Measurements from ENCODE around the gene FARS2. TPM values are rescaled to one million over a fixed set of nuclear protein-coding genes. Genes with fewer than 3 reads are reported as not detected.

Gene FARS2
- total and polyA plus RNA-seq, 11 donors = 11.4 to 24.6 (median 20.5) TPM

- intact Hi-C loops (cut with DNase I) = no loop called here
- TF ChIP-seq POLR2A (IDR thresholded peaks at IDR 0.05) = no peak
- no peak for TF ChIP-seq CTCF (IDR thresholded peaks at IDR 0.05)
Measured at GRCh38 chr6:5605937-5606336, 344.6 kb downstream of the FARS2 start.

GRCh38 chr6:5606546-5606945, 345.2 kb downstream of the FARS2 start:
- 87 to 97% (median 93%) methylated on average over 4 of the region's 4 CpGs for WGBS, 4 donors

More at GRCh38 chr6:5605937-5606336, 344.6 kb downstream of the FARS2 start:
- Histone ChIP-seq H3K9me3 (no peaks in the 10 kb centered on the region), H3K36me3 (no peaks in the 10 kb centered on the region), H3K4me1 (no peaks in the 10 kb centered on the region), H3K27ac (no peak overlapping the region), H3K27me3 (no peaks in the 10 kb centered on the region), H3K4me3 (no peak overlapping the region)
- 89 to 97% (median 90%) methylated on average over 5 of the region's 5 CpGs for WGBS, 4 donors
- ATAC-seq (no peak), DNase-seq (no peak)

GRCh38 chr6:5610640-5611039, 349.3 kb downstream of the FARS2 start:
- Histone ChIP-seq H3K27me3 (no peaks in the 10 kb centered on the region), H3K4me3 (no peak overlapping the region), H3K4me1 (no peaks in the 10 kb centered on the region), H3K36me3 (no peaks in the 10 kb centered on the region), H3K9me3 (no peaks in the 10 kb centered on the region), H3K27ac (no peak overlapping the region)
- intact Hi-C loops (cut with DNase I) = no loop called here
- ATAC-seq (no peak), DNase-seq (no peak)
- WGBS, 4 donors = 93 to 95% (median 95%) methylated on average over 8 of the region's 8 CpGs
- TF ChIP-seq POLR2A (IDR thresholded peaks at IDR 0.05) = no peak
- no peak for TF ChIP-seq CTCF (IDR thresholded peaks at IDR 0.05)

More at GRCh38 chr6:5606546-5606945, 345.2 kb downstream of the FARS2 start:
- intact Hi-C loops (cut with DNase I) = no loop called here
- no peak overlapping the region for H3K27ac ChIP-seq
- ATAC-seq = no peak
- DNase-seq = no peak
- no peaks in the 10 kb centered on the region for H3K9me3 ChIP-seq
- no peaks in the 10 kb centered on the region for H3K4me1 ChIP-seq
- H3K36me3 ChIP-seq = no peaks in the 10 kb centered on the region
- H3K27me3 ChIP-seq = no peaks in the 10 kb centered on the region
- no peak for TF ChIP-seq CTCF (IDR thresholded peaks at IDR 0.05)
- no peak for TF ChIP-seq POLR2A (IDR thresholded peaks at IDR 0.05)
- H3K4me3 ChIP-seq = no peak overlapping the region

GRCh38 chr6:5617179-5617578, 355.9 kb downstream of the FARS2 start:
- ATAC-seq = peak in 2 of 4 donors; percentile 42 to 62
- no peak overlapping the region for H3K4me3 ChIP-seq
- WGBS, 4 donors = 79 to 95% (median 89%) methylated on average over 1 of the region's 1 CpG
- intact Hi-C loops (cut with DNase I) = no loop called here
- H3K27ac ChIP-seq = peak overlapping the region in 2 of 12 donors; percentile 4
- H3K4me1 ChIP-seq = peaks cover 0 to 12% (median 1%) of the 10 kb centered on the region in 12 donors
- no peaks in the 10 kb centered on the region for H3K9me3 ChIP-seq
- no peaks in the 10 kb centered on the region for H3K36me3 ChIP-seq
- TF ChIP-seq CTCF (IDR thresholded peaks at IDR 0.05) (no peak), POLR2A (IDR thresholded peaks at IDR 0.05) (no peak)
- no peaks in the 10 kb centered on the region for H3K27me3 ChIP-seq
- DNase-seq = no peak
